Ascending aorta (tissue), 2 donors: ENCODE measurements around the gene KAZN. TPM values are rescaled to one million over a fixed set of nuclear protein-coding genes. Genes with fewer than 3 reads are reported as not detected.

ENCODE experiments used
- DNase-seq, 2 donors: peaks; one replicate each; pipeline ENCODE4 v3.0.0-alpha.2; 2019; ENCODE audit warnings: low spot score in 2 of 2
- H3K27ac ChIP-seq, 2 donors: fragments of 200-600 bp; sonication (generic); one replicate each; pipeline ENCODE4 v1.5.1; 2016 to 2017; ENCODE audit warnings: mild to moderate bottlenecking in 1 of 2
- H3K27me3 ChIP-seq: fragments of 200-600 bp; sonication (generic); one replicate; pipeline ENCODE4 v1.5.1; 2017
- H3K36me3 ChIP-seq, 2 donors: fragments of 200-600 bp; sonication (generic); one replicate each; pipeline ENCODE4 v1.5.1; 2016
- H3K4me1 ChIP-seq, 2 donors: fragments of 200-600 bp; sonication (generic); one replicate each; pipeline ENCODE4 v1.5.1; 2016 to 2017; ENCODE audit warnings: mild to moderate bottlenecking in 1 of 2
- H3K4me3 ChIP-seq, 2 donors: fragments of 200-600 bp; sonication (generic); one replicate each; pipeline ENCODE4 v1.5.1; 2016 to 2017; ENCODE audit warnings: mild to moderate bottlenecking in 1 of 2
- H3K9me3 ChIP-seq, 2 donors: fragments of 200-600 bp; sonication (generic); one replicate each; pipeline ENCODE4 v1.5.1; 2016
- intact Hi-C: fragments of 100-400 bp; cut with DNase I; formaldehyde crosslinking; loops from one replicate; pipeline ENCODE4 v1.15.1; 2023
- total RNA-seq: library from RNA; depleted of rRNA; stranded (reverse); fragments of >200 nt; gene quantifications from one replicate; pipeline ENCODE4 v1.1.0, GENCODE V29; 2016
- TF ChIP-seq, protein P1 (sequence below), 3 experiments: fragments of 200-600 bp in 2 of 3; fragments of 450-650 bp in 1 of 3; sonication (generic) in 2 of 3; IDR thresholded peaks; one replicate each; pipeline ENCODE4 v1.5.1; 2016 to 2019; ENCODE audit warnings: antibody characterized with exemption in 3 of 3, mild to moderate bottlenecking in 1 of 3, moderate library complexity in 1 of 3

Gene KAZN
- total RNA-seq, 1 donor from 2014 or later, result 58.5 TPM

DNA sequence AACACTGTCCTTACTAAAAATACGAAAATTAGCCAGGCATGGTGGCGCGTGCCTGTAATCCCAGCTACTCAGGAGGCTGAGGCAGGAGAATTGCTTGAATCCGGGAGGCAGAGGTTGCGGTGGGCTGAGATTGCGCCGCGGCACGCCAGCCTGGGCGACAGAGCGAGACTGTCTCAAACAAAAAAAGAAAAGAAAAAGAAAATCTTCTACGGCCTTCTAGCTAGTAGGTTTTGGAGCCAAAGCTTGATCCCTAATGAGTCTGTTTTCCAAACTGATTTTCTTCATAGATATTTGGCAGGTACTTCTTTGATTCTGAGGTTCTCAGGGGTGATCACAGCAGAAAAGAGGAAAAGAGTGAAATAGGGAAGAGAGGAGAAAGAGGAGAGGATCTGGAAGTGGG is 372.7 kb downstream of the KAZN start:
- intact Hi-C loops, result loop anchor here (5.0 kb wide), 1 partner anchor 56 kb away; no protein-coding TSS in a partner anchor
- no peaks in the 10 kb centered on the region for H3K27me3 ChIP-seq
- H3K27ac ChIP-seq, result peak overlapping the region; percentile 83 to 90
- peak overlapping the region in 1 of 2 donors; percentile 48 for H3K4me3 ChIP-seq
- no peaks in the 10 kb centered on the region for H3K9me3 ChIP-seq
- TF ChIP-seq, protein P1, sequence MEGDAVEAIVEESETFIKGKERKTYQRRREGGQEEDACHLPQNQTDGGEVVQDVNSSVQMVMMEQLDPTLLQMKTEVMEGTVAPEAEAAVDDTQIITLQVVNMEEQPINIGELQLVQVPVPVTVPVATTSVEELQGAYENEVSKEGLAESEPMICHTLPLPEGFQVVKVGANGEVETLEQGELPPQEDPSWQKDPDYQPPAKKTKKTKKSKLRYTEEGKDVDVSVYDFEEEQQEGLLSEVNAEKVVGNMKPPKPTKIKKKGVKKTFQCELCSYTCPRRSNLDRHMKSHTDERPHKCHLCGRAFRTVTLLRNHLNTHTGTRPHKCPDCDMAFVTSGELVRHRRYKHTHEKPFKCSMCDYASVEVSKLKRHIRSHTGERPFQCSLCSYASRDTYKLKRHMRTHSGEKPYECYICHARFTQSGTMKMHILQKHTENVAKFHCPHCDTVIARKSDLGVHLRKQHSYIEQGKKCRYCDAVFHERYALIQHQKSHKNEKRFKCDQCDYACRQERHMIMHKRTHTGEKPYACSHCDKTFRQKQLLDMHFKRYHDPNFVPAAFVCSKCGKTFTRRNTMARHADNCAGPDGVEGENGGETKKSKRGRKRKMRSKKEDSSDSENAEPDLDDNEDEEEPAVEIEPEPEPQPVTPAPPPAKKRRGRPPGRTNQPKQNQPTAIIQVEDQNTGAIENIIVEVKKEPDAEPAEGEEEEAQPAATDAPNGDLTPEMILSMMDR (IDR thresholded peaks at IDR 0.05), result no peak
- no peaks in the 10 kb centered on the region for H3K36me3 ChIP-seq
- peaks cover 16 to 43% of the 10 kb centered on the region in 2 donors for H3K4me1 ChIP-seq
- DNase-seq, result no peak

DNA sequence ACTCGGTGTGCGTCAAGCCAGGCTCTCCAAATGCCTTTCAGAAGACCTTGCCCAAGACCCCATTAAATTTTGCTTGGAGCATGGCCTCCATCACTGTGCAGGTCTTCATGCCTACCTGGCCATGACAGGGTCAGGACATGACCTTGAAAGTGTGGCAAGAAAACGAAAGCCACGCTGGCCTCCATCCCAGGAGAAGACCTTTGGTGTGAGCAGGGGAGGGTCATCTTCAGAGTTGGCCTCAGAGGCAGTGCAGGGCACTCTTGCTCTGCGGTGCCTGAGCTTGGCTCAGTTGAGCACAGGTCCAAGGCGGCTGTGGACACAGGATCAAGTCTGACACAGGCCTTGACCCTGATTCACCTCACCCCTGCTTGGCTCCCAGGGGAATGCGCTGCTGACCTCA is 373.6 kb downstream of the KAZN start:
- intact Hi-C loops, result loop anchor here (5.0 kb wide), 1 partner anchor 55 kb away; no protein-coding TSS in a partner anchor
- peak overlapping the region; percentile 83 to 90 for H3K27ac ChIP-seq
- no peaks in the 10 kb centered on the region for H3K9me3 ChIP-seq
- TF ChIP-seq, protein P1 (IDR thresholded peaks at IDR 0.05), result no peak
- no peak for DNase-seq
- no peaks in the 10 kb centered on the region for H3K36me3 ChIP-seq
- H3K27me3 ChIP-seq, result no peaks in the 10 kb centered on the region
- peaks cover 16 to 43% of the 10 kb centered on the region in 2 donors for H3K4me1 ChIP-seq
- peak overlapping the region in 1 of 2 donors; percentile 48 for H3K4me3 ChIP-seq

DNA sequence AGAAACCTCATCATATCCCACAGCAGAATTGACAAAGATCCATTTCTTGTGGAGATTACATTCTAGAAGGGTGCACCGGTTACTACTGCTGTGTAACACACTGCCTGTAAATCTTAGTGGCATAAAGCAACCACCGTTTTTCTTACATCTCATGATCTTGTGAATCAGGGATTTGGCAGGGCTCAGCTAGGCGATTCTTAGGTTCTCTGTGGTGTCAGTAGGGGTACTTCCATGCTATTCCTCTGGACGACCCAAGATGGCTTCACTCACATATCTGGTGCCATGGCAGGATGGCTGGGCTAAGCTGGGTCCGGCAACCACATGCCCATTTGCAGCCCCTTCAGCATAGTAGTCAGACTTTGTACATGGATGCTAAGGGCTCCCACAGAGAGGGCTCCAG is 375.3 kb downstream of the KAZN start:
- TF ChIP-seq, protein P1 (IDR thresholded peaks at IDR 0.05), result no peak
- H3K4me1 ChIP-seq, result peaks cover 11 to 36% of the 10 kb centered on the region in 2 donors
- H3K9me3 ChIP-seq, result no peaks in the 10 kb centered on the region
- no peak overlapping the region for H3K4me3 ChIP-seq
- intact Hi-C loops, result loop anchor here (5.0 kb wide), 1 partner anchor 54 kb away; no protein-coding TSS in a partner anchor
- H3K27me3 ChIP-seq, result no peaks in the 10 kb centered on the region
- H3K27ac ChIP-seq, result peak overlapping the region; percentile 19 to 90
- no peak for DNase-seq
- H3K36me3 ChIP-seq, result no peaks in the 10 kb centered on the region

DNA sequence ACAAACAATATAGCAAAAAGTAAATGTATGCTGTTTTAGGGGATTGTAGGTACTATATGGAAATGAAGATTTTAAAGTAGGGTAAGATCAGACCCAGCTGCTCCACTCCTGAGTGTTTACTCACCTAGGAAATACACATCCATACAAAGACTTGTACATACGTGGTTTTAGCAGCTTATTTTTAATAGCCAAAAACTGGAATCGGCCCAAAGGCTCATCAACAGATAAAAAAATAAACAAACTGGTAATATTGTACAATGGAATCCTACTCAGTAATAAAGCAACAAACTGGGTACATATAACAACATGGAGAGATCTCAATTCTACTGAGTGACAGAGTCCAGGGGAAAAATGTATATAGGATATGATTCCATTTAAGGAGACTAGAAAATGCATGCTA is 375.9 kb downstream of the KAZN start:
- Histone ChIP-seq H3K4me3 (no peak overlapping the region), H3K27me3 (no peaks in the 10 kb centered on the region), H3K4me1 (peaks cover 9 to 31% of the 10 kb centered on the region in 2 donors), H3K9me3 (no peaks in the 10 kb centered on the region), H3K36me3 (no peaks in the 10 kb centered on the region), H3K27ac (peak overlapping the region; percentile 19 to 90)
- no peak for DNase-seq
- intact Hi-C loops, result loop anchor here (5.0 kb wide), 1 partner anchor 53 kb away; no protein-coding TSS in a partner anchor
- TF ChIP-seq, protein P1 (IDR thresholded peaks at IDR 0.05), result no peak

DNA sequence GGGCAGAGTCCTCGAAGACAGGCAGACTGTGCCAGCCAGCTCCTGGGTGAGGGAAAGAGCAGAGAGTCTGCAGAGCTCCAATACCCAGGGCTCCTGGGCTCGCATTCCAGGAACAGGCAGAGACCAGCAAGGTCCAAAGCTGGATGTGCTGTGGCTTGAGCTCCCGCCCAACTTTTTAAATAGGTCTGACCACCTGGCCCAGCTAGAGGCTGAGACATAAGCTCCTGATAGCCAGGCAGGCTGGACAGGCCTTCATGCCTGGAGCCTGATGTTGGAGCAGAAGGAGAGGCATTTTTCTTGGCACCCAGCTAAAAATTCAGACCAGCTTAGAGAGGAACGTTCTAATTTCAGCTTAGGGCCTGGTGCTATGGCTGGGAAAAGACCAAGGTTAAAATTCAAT is 376.6 kb downstream of the KAZN start:
- intact Hi-C loops, result no loop called here
- Histone ChIP-seq H3K9me3 (no peaks in the 10 kb centered on the region), H3K4me1 (peaks cover 9 to 24% of the 10 kb centered on the region in 2 donors), H3K36me3 (no peaks in the 10 kb centered on the region), H3K27me3 (no peaks in the 10 kb centered on the region), H3K4me3 (no peak overlapping the region), H3K27ac (peak overlapping the region; percentile 19 to 90)
- peak in 1 of 2 donors; percentile 29 for DNase-seq
- TF ChIP-seq, protein P1 (IDR thresholded peaks at IDR 0.05), result no peak

DNA sequence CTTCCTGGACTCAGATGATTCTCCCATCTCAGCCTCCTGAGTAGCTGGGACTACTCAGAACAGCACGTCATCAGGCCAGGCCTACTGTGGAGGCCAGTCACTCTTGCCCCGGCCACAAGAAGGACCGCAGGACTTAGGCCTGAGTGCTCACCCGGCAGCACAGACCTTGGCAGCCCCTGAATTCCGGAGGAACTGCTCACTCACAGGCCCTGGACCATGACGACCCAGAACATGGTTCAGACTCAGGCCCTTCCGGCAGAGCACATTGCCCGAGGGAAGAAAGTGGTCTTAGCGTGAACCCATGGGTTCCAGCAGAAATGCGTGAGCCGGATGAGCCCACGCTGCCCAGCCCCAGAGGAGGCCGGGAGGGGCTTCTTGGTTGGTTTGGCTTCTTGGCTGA is 377.8 kb downstream of the KAZN start:
- DNase-seq, result no peak
- no peaks in the 10 kb centered on the region for H3K9me3 ChIP-seq
- intact Hi-C loops, result no loop called here
- H3K4me1 ChIP-seq, result peaks cover 4 to 15% of the 10 kb centered on the region in 2 donors
- H3K27me3 ChIP-seq, result no peaks in the 10 kb centered on the region
- H3K27ac ChIP-seq, result peak overlapping the region; percentile 37 to 90
- no peaks in the 10 kb centered on the region for H3K36me3 ChIP-seq
- TF ChIP-seq, protein P1 (IDR thresholded peaks at IDR 0.05), result no peak
- no peak overlapping the region for H3K4me3 ChIP-seq
